ENCODE data around the gene STAB1. TPM values are rescaled to one million over a fixed set of nuclear protein-coding genes. Genes with fewer than 3 reads are reported as not detected.

Gene STAB1
- polyA plus RNA-seq, 1 donor (not counting 4 experiments of a cell fraction or from before 2014, with no cell fraction given), result not detected

- Histone ChIP-seq H3K9me3 (ENCODE audit: control insufficient read depth, low read depth, low read length) (no peaks in the 10 kb centered on the region), H3K79me2 (ENCODE audit: control insufficient read depth, insufficient read depth, low read length) (no peaks in the 10 kb centered on the region), H3K4me2 (ENCODE audit: control insufficient read depth, extremely low read depth, insufficient read depth, low read depth, low read length) (no peak overlapping the region), H3K4me3 (ENCODE audit: control insufficient read depth in 2 of 3, extremely low read depth in 1 of 3, insufficient read depth in 2 of 3, low read depth in 1 of 3, low read length in 3 of 3) (no peak overlapping the region), H2AFZ (ENCODE audit: control insufficient read depth, low read length) (no peak overlapping the region), H3K36me3 (ENCODE audit: control insufficient read depth in 2 of 2, extremely low read depth in 1 of 2, insufficient read depth in 2 of 2, low read length in 2 of 2) (no peaks in the 10 kb centered on the region), H3K27ac (ENCODE audit: control insufficient read depth, insufficient read depth, low read length) (no peak overlapping the region), H3K9ac (ENCODE audit: control insufficient read depth, extremely low read depth, insufficient read depth, low read length) (no peak overlapping the region), H3K27me3 (ENCODE audit: control insufficient read depth, extremely low read depth, insufficient read depth, low read length) (peaks cover 12% of the 10 kb centered on the region), H3K9me1 (ENCODE audit: control insufficient read depth, extremely low read depth, insufficient read depth, low read length) (no peaks in the 10 kb centered on the region), H3K4me1 (ENCODE audit: control insufficient read depth, extremely low read depth, insufficient read depth, low read length) (no peaks in the 10 kb centered on the region), H4K20me1 (ENCODE audit: control insufficient read depth, extremely low read depth, insufficient read depth, low read length) (no peaks in the 10 kb centered on the region)
- TF ChIP-seq CTCF (optimal IDR thresholded peaks at IDR 0.05 in 1 of 3, IDR thresholded peaks at IDR 0.05 in 1 of 3, conservative IDR thresholded peaks at IDR 0.05 in 1 of 3; ENCODE audit: extremely low read depth in 1 of 3, insufficient read depth in 2 of 3, low read length in 3 of 3) (no peak), EZH2 (IDR thresholded peaks at IDR 0.05; ENCODE audit: low read length) (no peak)
- dilution Hi-C loops (cut with MboI; ENCODE audit: extremely low pct_ligation_motif_present, low sequenced_read_pairs), result no loop called here
- DNase-seq (ENCODE audit: low read depth, low spot score), result no peak
- FAIRE-seq, result no peak
Measured at GRCh38 chr3:52507359-52507758, 12.2 kb downstream of the STAB1 start.

- dilution Hi-C loops (cut with MboI; ENCODE audit: extremely low pct_ligation_motif_present, low sequenced_read_pairs), result no loop called here
- Histone ChIP-seq H3K4me3 (ENCODE audit: control insufficient read depth in 2 of 3, extremely low read depth in 1 of 3, insufficient read depth in 2 of 3, low read depth in 1 of 3, low read length in 3 of 3) (no peak overlapping the region), H3K9me1 (ENCODE audit: control insufficient read depth, extremely low read depth, insufficient read depth, low read length) (no peaks in the 10 kb centered on the region), H3K27me3 (ENCODE audit: control insufficient read depth, extremely low read depth, insufficient read depth, low read length) (peaks cover 9% of the 10 kb centered on the region), H3K27ac (ENCODE audit: control insufficient read depth, insufficient read depth, low read length) (no peak overlapping the region), H4K20me1 (ENCODE audit: control insufficient read depth, extremely low read depth, insufficient read depth, low read length) (no peaks in the 10 kb centered on the region), H2AFZ (ENCODE audit: control insufficient read depth, low read length) (no peak overlapping the region), H3K36me3 (ENCODE audit: control insufficient read depth in 2 of 2, extremely low read depth in 1 of 2, insufficient read depth in 2 of 2, low read length in 2 of 2) (no peaks in the 10 kb centered on the region), H3K4me1 (ENCODE audit: control insufficient read depth, extremely low read depth, insufficient read depth, low read length) (no peaks in the 10 kb centered on the region), H3K79me2 (ENCODE audit: control insufficient read depth, insufficient read depth, low read length) (no peaks in the 10 kb centered on the region), H3K4me2 (ENCODE audit: control insufficient read depth, extremely low read depth, insufficient read depth, low read depth, low read length) (no peak overlapping the region), H3K9ac (ENCODE audit: control insufficient read depth, extremely low read depth, insufficient read depth, low read length) (no peak overlapping the region), H3K9me3 (ENCODE audit: control insufficient read depth, low read depth, low read length) (no peaks in the 10 kb centered on the region)
- FAIRE-seq, result no peak
- TF ChIP-seq CTCF (optimal IDR thresholded peaks at IDR 0.05 in 1 of 3, IDR thresholded peaks at IDR 0.05 in 1 of 3, conservative IDR thresholded peaks at IDR 0.05 in 1 of 3; ENCODE audit: extremely low read depth in 1 of 3, insufficient read depth in 2 of 3, low read length in 3 of 3) (no peak), EZH2 (IDR thresholded peaks at IDR 0.05; ENCODE audit: low read length) (no peak)
- no peak for DNase-seq (ENCODE audit: low read depth, low spot score)
Measured at GRCh38 chr3:52509753-52510328, 14.7 kb downstream of the STAB1 start.
